Measurements from ENCODE around the gene UBL3. TPM values are rescaled to one million over a fixed set of nuclear protein-coding genes. Genes with fewer than 3 reads are reported as not detected.

Gene UBL3
- total RNA-seq, 1 experiment from 2014 or later: 8.7 TPM

DNA sequence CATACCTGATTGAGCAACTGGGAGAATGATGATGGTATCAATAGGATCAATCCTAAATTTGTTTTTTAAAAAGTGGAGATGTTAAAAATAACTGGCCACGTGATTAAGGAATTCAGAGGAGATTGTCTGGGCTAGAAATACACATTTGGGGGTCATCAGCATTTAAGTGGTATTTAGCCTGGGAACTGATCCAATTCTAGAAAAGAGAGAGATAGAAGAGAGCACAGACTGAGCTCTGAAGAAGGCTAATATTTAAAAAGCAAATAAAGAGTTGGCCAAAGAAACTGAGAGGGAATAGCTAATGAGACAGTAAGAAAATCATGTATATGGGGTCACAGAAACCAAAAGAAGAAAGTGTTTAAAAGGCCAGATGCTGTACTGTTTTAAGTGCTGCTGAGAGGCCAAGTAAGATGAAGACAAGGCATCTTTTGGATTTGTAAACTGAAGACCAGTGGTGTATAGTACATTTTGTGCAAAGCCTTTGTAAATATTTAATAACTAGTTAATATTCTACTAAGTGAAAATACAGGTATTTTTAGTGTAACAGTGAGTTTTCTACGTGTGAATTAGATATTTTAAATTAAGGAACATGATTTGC lies 40.2 kb downstream of the UBL3 start:
- DNase-seq (ENCODE audit: low spot score): no peak

DNA sequence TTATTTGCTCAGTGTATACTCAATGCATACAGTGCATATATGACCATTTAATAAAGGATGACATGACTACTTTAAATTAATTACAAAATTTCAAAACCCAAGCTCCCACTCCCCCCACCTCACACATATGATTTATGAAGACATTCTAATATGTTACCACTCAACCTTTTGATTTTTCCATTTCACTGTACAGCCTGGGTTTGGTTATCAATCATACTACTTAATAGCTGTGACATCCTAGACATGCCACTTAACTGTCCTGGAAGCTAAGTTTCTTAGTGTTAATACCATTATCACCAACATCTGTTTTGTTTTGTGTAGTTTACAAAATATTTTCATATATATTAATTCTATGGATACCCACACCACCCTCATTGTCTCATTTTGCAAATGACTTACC lies 42.2 kb downstream of the UBL3 start:
- DNase-seq (ENCODE audit: low spot score): no peak

DNA sequence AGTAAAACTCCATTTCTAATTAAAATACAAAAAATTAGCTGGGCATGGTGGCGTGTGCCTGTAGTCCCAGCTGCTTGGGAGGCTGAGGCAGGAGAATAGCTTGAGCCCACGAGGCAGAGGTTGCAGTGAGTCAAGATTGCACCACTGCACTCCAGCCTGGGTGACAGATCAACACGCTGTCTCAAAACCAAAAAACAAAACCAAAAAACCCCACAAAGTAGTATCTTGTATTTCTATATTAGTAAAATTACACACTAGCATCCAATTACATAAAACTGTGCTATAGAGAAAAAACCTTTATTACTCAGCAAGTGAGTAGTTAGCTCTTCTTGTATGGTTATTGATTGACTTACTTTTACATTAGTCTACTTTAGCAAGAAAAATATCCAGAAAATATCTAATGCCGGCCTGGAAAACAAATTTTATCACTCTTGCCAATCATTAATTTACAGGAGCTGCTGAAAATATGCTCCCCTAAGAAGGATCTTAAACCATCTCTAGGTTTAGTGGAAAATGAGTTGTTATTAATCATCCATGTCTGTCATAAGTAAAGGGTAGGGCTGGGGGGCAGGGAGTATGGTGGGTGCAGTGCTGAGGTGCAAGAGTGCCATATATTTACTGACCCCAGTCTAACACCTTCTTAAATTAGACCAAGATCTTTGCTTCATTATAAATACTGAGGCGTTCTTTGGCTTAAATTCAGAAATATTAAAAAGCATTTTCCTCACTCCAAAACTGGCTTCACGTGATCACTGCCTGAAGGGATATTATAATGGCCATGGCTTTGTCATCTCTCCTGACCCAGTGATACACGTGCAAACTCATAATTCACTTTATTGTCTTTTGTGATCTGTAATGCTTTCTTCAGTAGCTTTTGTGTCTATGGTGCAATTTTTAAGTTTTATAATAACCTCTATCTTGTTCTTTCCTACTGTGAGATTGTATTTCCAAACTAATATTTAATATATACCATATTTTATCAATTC lies 44.1 kb downstream of the UBL3 start:
- DNase-seq (ENCODE audit: low spot score): no peak

DNA sequence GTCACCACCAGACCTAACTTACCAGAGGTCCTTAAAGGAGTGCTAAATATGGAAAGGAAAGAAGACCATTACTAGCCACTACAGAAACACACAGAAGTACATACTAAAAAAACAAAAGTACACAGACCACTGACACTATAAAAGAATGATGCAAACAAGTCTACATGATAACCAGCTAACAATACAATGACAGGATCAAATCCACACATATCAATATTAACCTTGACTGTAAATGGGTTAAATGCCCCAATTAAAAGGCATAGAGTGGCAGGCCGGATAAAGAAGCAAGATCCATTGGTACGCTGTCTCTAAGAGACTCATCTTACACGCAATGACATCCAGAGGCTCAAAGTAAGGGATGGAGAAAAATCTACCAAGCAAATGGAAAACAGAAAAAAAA lies 47.2 kb downstream of the UBL3 start:
- no peak for DNase-seq (ENCODE audit: low spot score)

DNA sequence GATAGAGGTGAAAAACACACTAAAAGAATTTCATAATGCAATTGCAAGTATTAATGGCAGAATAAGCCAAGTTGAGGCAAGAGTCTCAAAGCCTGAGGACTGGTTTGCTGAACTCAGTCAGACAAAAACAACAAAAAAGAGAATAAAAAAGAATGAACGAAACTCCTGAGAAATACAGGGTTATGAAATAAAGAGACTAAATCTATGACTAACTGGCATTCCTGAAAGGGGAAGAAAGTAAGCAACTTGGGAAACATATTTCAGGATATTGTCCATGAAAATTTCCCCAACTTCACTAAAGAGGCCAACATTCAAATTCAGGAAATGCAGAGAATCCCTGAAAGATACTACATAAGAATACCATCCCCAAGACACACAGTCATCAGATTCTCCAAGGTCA lies 47.8 kb downstream of the UBL3 start:
- no peak for DNase-seq (ENCODE audit: low spot score)

DNA sequence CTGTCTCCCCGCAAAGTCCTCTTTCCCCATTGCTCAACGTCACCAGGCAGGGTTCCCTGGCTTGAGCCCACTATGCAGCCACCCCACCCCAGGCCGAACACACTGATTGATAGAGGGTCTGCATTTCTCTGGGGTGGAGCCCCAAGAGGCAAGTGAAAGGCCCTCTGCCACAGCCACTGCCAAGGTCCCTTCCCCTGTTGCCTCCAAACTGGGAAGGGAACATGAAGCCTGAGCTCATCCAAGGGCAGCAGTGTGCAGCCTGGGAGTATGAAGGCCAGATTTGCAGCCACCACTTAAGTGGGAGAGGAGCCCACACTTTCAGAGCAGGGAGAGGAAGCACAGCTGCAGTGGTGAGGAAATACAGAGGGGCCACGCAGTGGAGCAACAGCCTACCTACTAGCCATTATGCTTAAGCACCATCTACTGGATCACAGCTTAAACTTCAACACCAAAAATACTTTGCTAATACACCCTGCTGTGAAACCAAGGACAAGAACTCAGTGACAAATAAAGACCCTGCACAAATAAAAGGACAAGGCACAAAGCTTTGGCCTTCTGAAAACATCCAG lies 48.6 kb downstream of the UBL3 start:
- DNase-seq (ENCODE audit: low spot score): no peak

DNA sequence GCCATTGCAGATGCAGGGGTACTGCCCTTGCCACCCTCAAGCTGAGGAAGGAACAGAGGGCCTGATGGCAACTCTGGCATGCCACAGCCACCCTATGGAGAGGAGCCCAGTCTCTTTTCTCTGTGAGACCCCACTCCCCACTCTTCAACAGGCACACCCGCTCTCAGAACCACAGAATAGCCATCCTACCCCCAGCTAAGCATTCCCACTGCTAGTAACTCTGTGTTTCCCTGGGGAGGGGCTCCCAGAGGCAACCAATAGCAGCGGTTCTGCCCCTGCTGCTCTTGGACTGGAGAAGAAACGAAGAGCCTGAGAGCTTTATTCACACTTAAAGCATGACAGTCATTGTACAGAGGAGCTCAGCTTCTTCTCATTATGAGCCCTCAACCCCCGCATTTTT lies 49.3 kb downstream of the UBL3 start:
- DNase-seq (ENCODE audit: low spot score): no peak

DNA sequence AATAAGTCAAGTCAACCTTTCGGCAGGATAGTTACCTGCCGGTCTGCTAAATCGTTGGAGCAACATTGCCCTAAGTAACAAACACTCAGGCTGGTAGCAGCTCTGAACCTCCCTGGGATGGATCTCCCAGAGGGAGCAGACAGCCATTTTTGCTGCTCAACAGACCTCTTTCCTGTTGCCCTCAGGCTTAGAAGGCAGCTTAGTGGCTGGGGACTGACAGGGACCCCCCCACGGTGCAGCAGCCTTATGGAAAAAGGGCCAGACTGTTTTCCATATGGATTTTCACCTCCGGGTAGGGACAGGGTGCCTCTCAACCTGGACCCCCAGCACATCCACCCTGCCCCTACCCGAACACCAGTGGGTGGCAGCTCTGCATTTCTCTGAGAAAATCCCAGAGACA lies 49.7 kb downstream of the UBL3 start:
- DNase-seq (ENCODE audit: low spot score): no peak

DNA sequence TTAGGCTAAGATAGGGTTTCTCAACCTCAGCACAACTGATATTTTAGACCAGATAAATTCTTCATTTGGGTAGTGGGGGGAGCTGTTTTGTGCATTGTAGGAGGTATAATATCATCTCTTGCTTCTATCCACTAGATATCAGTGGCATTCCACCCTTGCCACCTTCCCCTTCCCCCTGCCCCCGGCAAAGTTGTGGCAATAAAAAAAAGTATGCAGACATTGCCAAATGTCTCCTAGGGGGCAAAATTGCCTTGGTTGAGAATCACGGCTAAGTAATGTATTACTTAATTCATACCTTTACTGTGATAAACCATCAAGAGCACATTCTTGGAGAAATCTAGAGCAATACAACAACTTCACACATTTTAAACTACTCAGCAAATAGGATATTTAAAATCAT lies 51.4 kb downstream of the UBL3 start:
- DNase-seq (ENCODE audit: low spot score): no peak

DNA sequence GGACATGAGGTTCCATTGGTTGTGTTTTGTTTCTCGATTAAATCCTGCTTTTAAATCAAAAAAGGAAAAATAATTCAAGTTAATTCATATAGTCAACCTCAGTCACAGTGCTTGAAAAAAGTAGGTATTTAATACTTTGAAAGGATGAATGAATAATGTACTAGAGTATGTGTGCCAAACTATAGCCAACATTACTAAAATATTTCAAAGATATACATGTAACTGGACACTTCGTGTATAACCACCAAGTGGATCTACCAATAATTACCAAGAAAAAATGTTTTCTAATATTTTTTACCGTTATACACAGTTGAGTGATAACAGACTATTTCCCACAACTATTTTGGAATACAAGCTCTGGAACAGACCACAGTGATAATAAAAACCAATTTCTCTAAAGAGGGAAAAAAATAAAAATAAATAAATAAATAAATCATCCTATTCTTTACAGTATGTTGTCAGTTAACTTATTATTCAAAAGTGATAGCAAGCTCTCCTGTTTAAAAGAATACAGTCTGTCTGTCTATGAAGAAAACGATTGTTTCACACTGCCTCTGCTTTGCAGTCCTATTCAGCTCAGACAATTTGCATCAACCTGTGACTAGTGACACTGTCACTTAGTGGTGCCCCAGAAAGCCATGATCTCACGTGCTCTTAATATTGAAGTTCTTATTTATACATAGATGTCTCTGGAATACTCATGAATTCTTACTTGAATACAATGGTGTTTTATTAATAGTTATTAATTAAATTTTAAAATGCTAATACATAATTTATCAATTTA lies 58.2 kb downstream of the UBL3 start:
- no peak for DNase-seq (ENCODE audit: low spot score)

DNA sequence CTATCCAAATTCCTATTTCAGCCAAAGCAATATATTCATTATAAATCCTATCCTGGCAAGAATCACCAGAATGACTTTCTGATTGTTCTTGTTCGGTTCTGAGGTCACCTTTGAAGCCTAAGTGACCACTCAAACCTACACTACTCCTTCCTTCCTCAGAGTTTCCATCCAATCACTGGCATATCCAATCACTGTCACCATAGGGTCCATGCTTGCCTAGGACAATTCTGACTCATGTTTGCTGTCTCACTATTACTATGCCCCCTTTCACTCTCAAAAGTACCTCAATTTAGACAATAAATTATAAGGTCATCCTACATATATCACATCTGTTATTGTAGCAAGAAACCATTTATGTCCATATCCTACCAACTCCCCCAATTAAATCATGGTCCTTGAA lies 58.9 kb downstream of the UBL3 start:
- DNase-seq (ENCODE audit: low spot score): no peak

DNA sequence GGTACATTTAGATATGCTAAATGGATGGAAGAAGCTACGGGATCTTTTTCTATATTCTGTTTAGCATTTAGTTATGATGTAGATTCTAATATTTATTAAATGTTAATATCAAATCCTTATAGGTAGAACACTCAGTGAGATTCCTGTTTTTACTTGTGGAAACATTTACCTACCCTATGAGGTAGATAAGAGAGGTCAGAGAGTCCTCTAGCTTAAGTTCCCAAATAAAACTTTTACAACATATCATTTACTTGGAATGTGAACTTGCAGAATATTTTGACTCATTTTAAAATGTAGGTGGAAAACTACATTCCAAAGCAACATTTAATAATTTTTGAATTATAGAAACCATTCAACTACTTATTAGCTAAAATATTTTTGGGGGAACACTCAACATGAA lies 63.7 kb downstream of the UBL3 start:
- DNase-seq (ENCODE audit: low spot score): no peak

DNA sequence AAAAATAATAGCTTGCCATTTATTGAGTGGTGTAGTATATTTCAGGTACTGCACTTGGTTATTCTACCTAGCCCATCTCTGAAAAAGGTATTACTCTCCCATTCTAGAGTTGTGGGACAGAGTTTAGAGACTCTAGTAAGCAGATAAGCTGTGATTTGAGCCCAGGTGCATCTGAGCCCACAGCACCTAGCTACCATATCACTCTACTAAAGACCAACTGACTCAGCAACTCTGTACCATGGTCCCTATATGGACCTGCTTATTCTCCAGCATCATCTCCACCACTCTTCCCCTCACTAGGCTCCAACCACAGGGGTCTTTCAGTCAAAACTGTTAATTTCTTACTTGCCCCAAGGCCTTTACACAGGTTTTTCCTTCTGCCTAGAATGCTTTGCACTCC lies 64.4 kb downstream of the UBL3 start:
- no peak for DNase-seq (ENCODE audit: low spot score)

DNA sequence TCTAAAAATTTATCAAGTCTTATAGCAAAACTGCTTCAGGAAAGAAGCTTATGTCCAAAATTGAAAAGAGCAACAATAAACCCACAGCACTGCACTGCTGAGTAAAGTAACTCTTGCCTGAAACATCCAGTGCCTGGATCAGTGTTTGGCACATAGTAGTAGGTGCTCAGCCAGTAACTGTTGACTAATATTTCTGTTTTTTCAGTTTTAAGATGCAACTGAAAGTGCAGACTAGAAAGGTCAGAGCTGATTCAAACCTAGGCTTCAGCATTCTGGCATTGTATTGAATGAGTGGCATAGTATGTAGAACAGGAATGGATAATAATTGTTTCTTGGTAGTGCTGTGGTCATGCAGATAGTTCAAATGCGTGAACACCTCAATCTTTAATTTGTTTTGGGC lies 67.6 kb downstream of the UBL3 start:
- DNase-seq (ENCODE audit: low spot score): no peak

DNA sequence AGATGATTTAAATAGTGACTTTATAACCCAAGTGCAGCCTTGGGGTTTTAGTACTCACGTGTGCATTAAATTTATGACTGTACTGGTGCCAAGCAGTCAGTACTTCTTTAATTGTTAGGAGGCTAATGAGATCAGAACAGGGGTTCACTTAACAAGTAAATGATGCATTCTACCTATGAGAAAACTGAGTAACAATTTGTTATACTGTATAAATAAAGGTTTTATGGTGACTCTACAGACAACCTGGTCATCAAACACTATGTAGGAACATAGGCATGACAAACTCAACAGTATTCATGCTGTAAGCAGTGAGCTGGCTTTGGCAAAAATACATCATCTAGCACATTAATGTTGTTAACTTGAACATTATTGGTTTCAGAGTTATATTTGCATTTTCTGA lies 75.6 kb downstream of the UBL3 start:
- DNase-seq (ENCODE audit: low spot score): no peak

DNA sequence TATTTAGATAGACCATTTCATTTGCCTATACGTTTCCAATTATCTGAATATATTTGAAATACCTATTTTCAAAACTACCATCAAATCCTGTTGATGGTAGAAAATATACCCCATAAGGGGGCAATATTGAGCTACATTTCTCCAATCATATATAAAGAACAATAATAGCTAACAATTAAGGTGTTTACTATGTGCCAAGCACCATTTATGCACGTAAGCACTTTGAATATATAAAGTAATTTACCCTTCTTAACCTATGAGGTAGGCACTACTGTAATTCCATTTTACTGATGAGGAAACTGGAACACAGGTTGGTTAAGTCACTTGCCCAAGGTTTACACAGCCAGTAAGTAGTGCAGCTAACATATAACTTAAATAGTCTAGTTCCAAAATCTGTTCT lies 79.2 kb downstream of the UBL3 start:
- peak; percentile 16 for DNase-seq (ENCODE audit: low spot score)

DNA sequence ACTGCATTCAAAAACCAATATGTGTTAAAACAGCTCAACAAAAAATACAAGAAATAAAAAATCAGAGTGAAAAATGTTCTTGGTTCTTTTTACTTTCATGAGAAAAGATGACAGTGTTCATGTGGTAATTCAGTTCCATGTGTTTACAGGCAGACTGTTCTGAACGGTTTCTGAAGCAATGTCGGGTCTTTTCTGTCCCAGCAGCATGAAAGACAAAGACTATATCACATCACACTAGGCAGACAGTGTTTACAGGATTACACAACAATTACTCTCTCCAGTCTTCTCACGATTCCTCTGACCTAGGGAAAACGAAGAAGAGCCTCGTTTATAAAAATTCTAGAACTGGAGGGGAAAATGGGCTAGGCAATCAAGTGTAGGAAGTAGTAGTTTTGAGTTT lies 83.4 kb downstream of the UBL3 start:
- no peak for DNase-seq (ENCODE audit: low spot score)

DNA sequence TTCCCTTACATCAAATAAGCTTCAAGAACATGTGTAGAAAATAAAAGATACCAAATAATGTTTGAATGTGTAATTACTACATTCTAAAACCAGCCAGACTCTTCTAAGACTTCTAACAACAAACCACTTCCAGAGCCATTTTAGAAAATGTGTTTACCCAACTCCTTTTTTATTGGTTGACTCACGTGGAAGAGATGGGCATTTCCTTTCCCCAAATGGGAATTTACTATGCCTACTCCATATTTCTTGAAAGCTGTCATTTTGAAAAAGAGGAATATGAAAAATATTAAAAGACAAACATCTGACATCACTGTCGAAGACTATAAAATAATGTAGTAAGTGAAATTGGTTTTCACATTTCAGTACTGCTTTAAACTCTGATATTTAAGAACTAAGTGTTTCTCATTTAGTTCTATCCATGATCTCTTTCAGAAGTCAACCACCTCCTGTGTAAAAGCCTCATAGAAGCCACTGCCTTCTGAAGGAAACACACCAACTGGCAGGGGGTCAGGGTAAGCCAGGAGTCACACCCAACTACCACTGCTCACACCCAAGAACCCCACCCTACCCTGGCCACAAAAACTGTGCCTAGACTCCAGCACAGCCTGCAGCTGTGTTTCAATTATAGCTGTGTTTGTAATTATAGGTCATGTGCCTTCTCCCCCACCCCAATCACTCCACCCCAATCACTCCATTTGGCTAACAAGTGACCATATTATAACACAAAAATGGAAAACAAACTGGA lies 86.8 kb downstream of the UBL3 start:
- no peak for DNase-seq (ENCODE audit: low spot score)

DNA sequence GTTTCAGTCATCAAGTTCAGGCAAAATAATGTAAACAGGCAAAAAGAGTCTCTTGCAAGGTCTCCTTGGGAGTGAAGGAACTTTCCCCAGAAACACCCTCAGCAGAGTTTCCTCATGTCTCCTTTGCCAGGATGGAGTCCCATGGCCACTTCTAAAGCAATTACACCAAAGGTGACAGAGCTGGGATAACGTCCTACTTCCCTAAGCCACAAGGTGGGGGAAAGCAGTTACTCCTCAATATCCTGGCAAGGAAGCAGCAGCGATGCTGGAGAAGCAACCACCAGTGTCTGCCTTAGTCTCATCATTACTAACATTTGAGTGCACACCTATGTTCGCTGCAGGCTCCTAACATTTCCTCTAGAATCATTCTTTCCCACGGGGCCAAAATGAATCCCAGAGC lies 88.6 kb downstream of the UBL3 start:
- no peak for DNase-seq (ENCODE audit: low spot score)

DNA sequence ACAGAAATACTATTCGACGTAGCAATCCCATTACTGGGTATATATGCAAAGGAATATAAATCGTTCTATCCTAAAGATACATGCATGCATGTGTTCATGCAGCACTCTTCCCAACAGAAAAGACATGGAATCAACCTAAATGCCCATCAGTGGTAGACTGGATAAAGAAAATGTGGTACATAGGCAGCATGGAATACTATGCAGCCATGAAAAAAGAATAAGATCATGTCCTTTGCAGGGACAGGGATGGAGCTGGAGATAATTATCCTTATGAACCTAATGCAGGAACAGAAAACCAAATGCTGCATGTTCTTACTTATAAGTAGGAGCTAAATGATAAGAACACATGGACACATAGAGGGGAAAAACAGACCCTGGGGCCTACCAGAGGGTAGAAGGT lies 89.3 kb downstream of the UBL3 start:
- no peak for DNase-seq (ENCODE audit: low spot score)

DNA sequence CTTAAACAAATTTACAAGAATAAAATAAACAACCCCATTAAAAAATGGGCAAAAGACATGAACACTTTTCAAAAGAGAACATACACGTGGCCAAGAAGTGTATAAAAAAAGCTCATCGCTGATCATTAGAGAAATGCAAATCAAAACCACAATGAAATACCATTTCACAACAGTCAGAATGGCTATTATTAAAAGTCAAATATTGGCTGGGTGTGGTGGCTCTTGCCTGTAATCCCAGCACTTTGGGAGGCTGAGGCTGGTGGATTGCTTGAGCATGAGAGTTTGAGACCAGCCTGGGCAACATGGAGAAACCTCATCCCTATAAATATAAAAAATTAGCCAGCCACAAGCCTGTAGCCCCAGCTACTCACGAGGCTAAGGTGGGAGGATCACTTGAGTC lies 89.9 kb downstream of the UBL3 start:
- no peak for DNase-seq (ENCODE audit: low spot score)
